GM19438 (cell line): ENCODE data around the gene UNC119B.
"Not testable (repeated sequence)": the region's sequence is repeated elsewhere in the genome, so short reads cannot be mapped to it uniquely, and the experiment has no call there.

Experiments
- ATAC-seq: cut with Tn5 transposase; IDR thresholded peaks from one replicate; pipeline ENCODE4 v1.9.1; 2021; ENCODE audit warnings: low read depth; ENCODE audit not compliant: unreplicated experiment

The UNC119B gene

DNA sequence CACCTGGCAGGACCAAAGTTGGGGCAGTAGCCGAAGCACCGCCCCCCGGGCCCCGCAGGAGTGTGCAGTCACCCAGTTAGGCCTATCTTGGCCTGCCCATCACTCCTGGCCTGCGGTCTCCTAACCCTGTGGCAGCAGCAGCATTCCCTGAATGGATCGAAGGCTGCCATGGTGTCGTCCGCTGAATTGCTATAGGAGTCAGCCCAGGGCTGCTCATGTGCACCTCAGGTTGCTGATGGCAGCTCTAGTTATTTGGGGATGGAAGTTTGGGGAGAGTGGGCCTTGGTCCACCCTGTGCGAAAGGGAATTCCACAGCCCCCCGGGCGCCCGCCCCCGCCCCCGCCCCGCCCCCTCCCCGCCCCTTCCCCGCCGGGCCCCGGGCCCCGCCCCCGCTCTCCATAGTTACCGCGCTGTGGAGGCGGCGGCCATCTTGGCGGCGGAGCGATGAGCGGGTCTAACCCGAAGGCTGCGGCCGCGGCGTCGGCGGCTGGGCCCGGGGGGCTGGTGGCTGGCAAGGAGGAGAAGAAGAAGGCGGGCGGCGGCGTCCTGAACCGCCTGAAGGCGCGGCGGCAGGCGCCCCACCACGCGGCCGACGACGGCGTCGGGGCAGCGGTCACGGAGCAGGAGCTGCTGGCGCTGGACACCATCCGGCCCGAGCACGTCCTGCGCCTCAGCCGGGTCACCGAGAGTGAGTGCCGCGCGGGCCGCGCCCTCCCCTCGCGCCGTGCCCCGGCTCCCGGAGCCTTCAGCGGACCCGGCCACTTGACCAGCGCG is at the start of gene UNC119B:
Gene UNC119B, plus strand, starts transcription at position 428 of the 774 bp plus-strand sequence. Its CDS starts 17 bp downstream, at position 445.
- ATAC-seq: peak; percentile 64

- ATAC-seq: no peak
Measured at GRCh38 chr12:120661432-120661831, 48.8 kb upstream of the UNC119B start.

DNA sequence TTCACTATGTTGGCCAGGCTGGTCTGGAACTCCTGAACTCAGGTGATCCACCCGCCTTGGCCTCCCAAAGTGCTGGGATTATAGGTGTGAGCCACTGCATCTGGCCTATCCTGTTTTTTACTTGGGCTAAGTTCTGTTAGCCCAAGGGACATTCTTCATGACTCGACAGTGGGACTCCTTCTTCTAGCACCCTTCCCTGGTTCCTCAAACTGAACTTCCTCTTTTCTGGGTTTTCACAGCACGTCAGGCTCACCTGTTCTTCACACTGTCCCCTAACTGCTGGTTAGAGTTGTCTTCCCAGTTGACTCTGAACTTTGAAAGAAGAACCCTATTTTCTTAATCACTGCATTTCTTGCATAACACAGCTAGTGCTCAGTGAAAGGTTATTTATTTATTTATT is 47.4 kb upstream of the UNC119B start:
- ATAC-seq: peak; percentile 76

GRCh38 chr12:120663741-120664140 is 46.5 kb upstream of the UNC119B start:
- no peak for ATAC-seq

DNA sequence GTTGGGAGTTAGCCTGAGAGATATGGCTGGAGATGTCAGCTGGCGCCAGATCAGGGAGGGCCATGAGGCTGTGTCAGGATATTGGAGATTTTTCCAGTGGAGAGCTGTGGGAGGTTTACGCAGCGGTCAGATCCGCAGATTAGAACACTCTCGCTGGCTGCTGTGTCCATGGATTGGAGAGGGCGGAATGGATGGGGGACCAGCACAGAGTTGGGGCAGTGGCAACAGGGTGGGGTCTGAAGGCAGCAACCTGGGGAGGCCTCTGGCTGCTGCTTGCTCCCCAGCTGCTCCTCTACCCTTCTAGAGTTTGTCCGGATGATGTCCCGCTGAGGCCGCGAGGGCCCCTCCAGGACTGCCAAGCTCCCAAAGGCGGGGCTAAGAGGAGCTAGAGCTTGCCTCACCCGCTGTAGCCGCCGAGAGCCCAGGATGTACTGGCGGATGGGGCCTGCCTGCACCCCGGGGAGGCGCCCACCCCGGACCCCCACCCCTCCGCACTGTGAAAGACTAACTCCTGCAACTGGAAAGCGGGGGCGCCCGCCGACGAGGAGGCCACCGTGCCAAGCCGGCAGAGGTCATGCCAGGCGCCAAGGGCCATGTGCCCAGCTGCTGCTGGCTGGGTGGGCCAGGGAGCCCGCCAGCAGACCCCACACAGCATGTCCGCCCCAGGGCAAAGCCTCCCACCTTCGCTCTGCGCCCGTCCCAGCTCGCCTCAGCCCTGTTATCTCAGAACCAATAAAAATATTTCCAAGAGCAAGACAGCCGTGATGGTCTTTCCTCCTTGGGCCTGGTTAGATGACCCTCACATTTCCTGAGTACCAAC is 43.5 kb upstream of the UNC119B start:
- ATAC-seq: no peak

GRCh38 chr12:120668091-120668867 is 42.0 kb upstream of the UNC119B start:
- no peak for ATAC-seq

DNA sequence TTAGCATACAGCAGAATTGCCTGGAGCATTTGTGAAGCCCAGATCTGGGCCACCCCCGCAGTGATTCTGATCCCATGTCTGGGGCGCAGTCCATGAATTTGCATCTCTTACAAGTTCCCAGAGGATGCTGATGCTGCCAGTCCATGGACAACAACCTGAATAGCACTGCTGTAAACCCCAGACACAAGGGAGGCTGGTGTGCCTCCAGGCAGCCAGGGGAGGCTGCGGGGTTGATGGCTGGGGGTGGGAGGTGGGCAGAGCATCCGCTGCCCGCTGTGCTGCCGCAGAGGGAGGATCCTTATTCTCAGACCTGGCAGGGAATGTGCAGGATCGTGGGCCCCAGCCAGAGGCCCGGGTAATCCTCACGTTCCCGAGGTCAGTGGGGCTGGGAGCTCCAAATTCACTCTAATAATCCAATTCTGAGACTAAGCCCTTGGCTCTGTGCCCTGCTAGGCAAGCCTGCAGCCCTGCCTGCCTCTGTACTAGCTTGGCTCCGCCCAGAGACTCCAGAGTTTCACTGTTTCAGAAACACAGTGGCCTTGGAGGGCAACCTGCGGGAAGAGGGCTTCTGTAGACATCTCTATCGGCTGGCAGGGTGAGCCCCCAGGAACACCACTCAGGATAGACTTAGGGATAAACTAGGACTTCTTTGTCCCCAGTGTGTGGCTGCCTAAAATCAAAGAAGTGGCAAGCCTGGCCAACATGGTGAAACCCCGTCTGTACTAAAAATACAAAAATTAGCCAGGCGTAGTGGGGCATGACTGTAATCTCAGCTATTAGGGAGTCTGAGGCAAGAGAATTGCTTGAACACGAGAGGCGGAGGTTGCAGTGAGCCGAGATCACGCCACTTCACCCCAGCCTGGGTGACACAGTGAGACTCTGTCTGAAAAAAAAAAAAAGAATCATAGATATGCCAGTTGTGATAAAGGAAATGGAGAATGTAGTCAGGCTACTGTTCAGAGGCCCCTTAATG is 41.1 kb upstream of the UNC119B start:
- peak; percentile 58 for ATAC-seq

DNA sequence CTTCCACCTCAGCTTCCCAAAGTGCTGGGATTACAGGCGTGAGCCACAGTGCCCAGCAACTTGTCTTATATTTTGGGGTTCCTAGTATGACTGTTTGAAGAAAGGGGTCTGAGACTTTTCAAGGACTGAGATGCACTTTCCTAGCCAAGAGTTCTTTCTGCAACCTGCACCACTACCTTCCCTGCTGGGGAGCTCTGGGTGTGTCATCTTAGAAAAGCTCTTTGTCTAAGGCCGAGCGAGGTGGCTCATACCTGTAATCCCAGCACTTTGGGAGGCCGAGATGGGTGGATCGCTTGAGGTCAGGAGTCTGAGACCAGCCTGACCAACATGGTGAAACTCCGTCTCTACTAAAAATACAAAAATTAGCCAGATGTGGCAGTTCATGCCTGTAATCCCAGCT is 40.0 kb upstream of the UNC119B start:
- ATAC-seq: not testable (repeated sequence)

GRCh38 chr12:120670667-120671066 is 39.6 kb upstream of the UNC119B start:
- ATAC-seq: no peak

DNA sequence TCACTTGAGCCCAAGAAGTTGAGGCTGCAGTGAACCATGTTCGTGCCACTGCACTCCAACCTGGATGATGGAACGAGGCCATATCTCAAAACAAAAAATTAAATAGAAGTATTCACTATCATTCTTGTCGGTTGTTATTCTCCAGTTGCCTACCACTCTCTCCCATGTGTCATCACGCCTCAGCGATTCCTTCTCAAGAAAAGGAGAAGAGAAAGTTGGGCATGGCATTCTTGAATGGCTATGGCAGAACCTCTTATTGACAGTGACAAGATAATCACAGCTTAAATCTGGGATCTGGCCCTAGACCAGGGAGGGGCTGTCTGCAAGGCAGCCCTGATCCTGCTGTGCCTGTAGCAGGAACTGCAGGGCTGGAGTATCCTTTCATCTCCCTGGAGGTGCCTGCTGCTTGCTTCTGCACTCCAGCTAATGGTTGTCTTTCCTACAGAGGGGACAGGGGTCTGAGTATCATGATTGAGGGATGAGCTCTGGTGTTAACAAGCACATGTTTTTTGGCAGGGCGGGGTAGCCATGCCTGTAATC is 36.1 kb upstream of the UNC119B start:
- ATAC-seq: no peak

DNA sequence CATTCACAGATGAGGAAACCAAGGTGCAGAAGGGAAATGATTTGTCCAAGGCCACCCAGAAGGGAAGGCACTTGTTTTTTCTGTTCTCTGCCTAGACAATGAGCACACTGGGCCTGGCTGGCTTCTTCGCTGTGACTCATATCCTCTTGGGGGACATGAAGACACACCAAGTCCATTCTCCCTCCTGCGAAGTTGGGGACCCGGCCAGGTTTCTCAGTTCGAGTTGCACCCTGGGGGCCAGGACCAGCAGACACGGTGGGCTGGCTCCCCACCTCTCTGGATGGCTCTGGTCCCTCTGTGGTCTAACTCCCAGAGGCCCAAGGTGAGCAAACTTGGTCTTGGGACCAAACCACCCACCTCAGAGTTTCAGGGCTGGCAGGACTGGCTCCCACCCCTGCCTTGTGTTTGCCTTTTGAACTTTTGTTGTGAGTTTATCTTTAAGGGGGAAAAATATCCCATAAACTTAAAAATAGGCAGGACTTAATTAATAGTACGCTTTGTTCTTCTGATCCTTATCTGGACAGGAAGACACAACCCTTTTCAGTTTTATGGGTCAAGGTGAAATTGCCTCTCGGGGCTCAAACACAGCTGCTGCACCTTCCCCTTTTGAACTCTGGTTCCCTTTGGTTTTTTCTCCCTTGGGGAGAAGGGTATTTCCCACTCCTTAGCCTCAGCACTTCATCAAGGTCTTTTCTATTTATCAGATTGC is 32.3 kb upstream of the UNC119B start:
- ATAC-seq: peak; percentile 49

DNA sequence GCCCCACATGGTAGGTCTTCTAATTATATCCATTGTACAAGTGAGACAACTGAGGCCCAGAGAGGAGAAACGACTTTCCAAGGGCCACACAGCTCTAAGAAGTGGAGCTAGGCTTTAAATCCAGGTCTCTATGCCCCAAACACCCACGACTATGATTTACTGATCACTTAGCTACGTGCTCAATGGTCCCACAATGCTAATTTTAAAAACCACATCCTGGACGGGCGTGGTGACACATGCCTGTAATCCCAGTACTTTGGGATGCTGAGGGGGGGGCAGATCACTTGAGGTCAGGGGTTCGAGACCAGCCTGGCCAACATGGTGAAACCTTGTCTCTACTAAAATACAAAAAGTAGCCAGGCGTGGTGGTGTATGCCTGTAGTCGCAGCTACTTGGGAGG is 31.7 kb upstream of the UNC119B start:
- ATAC-seq: no peak

GRCh38 chr12:120680165-120680738 is 30.0 kb upstream of the UNC119B start:
- ATAC-seq: no peak

DNA sequence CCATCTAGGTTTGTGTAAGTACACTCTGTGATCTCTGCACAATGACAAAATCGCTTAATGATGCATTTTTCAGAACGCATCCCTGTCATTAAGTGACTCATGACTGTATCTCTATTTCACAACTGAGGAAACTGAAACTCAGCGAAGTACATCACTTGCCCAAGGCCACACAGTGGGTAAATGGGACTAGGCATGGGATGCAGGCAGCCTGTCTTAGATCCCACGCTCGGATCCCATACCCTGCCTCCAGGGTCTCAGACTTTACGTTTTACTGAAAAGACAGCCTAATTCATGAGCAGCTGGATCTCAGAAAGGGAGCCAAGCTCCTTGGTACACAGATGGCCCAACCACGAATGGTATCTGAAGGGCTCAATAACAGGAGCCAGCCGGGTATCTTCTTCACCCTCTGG is 25.7 kb upstream of the UNC119B start:
- no peak for ATAC-seq

DNA sequence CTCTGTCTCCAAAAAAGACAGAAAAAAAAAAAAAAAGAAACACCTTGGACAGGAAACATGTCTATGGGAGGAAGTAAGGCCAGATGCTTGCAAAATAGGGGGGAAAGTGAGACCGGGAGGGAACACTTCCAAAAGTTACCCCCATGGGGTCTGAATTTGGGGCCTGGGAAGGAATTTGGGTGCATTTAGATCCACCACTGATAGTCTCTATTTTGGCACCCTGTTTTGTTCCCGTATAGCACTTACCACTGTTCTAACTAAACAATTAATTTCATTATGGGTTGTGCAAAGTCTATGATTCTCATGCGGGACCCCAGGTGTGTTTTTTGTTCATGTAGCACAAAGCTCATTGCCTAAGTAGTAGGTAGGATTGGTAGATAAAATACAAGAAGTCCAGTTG is 24.7 kb upstream of the UNC119B start:
- ATAC-seq: no peak

- ATAC-seq: peak; percentile 75
Measured at GRCh38 chr12:120686151-120686689, 24.0 kb upstream of the UNC119B start.

GRCh38 chr12:120686690-120687577 is 23.3 kb upstream of the UNC119B start, which contains the start of gene MLEC:
Gene MLEC, plus strand, starts transcription at chr12:120687149. Its CDS starts 148 bp downstream, at chr12:120687297.
- peak; percentile 61 for ATAC-seq
